HG02840 (cell line): Measurements from ENCODE around the gene ECE1.
"Not testable (repeated sequence)": the region's sequence is repeated elsewhere in the genome, so short reads cannot be mapped to it uniquely, and the experiment has no call there.

ENCODE experiments used
- ATAC-seq: cut with Tn5 transposase; IDR thresholded peaks from one replicate; pipeline ENCODE4 v1.9.1; 2021; ENCODE audit warnings: mild to moderate bottlenecking, moderate library complexity, moderate number of reproducible peaks; ENCODE audit not compliant: unreplicated experiment, low FRiP score

ECE1 gene

DNA sequence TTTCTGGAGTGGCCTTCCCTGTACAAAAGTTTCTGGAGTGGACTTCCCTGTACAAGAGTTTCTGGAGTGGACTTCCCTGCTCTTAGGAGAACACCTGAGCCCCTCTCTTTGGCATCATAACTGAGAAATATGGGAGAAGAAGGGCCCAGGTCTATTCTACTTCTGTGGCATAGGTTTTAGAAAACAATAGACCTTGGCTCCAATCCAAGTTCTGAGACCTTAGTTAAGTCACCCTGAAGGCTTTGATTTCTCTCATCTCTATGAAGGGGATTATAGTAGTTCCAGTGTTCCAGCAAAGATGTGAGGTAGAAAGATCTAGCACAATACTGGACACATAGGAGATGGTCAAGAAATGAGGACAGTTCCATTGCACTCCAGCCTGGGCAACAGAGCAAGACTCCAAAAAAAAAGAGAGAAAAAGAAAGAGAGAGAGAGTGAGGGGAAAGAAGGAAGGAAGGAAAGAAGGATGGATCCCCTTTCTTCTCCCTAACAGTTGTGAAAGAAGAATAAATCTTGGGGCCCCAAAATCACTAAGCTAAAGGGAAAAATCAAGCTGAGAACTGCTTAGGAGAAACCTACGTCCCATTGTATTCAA, 100.3 kb downstream of the ECE1 start:
- no peak for ATAC-seq

DNA sequence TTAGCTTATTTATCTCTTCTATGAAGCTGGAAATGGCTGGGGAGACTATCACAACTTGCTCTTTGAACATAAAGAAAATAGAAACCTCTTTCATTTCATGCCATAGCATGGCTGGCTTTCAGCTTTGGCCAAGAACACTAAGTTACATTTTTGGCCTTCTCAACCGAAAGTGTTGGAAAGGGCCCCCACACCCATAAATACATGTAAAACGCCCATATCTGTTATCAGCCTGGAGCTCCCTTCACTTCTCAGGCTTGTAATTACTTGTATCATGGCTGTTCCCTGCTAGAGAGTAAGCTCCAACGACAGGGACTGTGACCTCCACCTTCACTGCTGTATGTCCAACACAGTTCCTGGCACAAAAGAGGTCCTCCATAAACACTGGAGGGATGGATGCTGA, 100.8 kb downstream of the ECE1 start:
- ATAC-seq, result no peak

DNA sequence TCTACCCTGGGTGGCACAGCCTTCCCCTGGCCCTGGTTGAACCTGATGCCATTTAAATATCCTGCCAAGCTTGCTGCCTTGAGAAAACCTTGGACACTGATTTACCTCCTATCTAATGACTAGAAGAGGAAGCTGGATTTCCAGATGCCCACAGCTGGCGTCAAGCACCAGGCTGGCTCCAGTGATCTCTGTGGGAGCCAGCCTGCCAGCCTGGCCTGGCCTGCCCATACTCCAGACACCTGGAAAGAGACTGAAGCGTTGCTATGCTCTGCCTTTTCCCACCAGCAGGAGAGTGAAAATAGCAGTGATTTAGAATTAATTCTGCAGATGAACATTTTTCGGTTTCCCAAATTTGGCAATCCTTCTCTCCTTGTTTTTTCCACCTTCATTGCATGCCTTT, 102.0 kb downstream of the ECE1 start:
- ATAC-seq, result no peak

DNA sequence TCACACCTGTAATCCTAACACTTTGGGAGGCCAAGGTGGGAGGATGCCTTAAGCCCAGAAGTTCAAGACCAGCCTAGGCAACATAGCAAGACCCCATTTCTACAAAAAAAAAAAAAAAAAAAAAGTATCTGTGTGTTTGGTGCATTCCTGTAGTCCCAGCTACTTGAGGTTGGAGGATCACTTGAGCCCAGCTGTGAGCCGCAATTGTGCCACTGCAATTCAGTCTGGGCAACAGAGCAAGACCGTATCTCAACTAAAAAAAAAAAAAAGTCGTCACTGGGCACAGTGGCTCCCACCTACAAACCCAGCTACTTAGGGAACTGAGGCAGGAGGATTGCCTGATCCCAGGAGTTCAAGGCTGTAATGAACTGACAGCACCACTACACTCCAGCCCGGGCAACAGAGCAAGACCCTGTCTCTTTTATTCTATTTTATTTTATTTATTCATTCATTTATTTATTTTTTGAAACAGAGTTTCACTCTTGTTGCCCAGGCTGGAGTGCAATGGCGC, 105.0 kb downstream of the ECE1 start:
- no peak for ATAC-seq

DNA sequence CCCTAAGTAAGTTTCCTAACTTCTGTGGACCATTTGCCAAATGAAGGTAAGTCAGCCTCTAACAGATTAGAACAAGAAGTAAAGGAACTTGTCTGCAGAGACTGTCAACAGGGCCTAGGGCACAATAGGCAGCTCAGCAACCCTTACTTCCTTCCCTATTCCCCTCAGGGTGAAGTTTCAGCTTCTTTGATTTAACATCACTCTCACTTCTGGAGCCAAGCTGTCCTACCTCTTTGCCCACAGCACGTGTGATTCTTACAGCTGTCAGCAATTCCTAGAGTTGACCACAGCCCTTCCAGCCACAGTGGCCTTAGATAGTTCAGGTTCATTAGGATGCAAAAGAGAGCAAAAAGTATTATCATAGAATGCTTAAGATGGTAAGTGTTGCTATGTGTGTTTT, 106.0 kb downstream of the ECE1 start:
- no peak for ATAC-seq

DNA sequence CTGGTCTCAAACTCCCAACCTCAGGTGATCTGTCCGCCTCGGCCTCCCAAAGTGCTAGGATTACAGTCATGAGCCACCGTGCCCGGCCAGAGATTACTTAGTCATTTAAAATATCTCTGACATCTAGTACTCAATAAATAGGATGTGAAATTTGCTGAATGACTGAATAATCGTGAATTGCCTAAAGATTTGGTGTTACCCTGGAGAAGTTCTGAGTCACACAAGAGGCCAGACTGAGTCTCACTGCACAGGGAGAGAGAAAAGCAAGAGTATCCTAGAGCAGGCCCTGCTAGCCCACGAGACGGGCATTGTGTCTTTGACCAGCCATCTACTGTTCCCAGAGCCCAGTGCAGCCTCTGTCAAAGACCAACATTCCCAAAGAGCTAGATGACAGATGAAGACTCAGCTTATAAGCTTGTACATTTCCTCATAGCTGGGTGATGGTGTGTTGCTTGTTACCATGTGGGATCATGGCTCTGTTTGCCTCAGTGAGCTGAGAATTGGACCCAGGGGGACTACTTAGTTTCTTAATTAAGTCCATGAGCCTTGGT, 108.0 kb downstream of the ECE1 start:
- ATAC-seq, result no peak

DNA sequence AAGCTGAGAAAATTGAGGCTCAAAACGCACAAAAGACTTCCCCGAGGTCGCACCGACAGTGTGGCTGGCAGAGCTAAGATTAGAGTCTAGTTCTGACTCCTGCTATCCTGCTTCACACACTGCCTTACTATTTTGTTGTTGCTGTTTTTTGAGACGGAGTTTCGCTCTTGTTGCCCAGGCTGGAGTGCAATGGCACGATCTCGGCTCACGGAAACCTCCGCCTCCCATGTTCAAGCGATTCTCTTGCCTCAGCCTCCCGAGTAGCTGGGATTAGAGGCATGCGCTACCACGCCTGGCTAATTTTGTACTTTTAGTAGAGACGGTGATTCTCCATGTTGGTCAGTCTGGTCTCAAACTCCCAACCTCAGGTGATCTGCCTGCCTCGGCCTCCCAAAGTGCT, 112.0 kb downstream of the ECE1 start:
- not testable (repeated sequence) for ATAC-seq

DNA sequence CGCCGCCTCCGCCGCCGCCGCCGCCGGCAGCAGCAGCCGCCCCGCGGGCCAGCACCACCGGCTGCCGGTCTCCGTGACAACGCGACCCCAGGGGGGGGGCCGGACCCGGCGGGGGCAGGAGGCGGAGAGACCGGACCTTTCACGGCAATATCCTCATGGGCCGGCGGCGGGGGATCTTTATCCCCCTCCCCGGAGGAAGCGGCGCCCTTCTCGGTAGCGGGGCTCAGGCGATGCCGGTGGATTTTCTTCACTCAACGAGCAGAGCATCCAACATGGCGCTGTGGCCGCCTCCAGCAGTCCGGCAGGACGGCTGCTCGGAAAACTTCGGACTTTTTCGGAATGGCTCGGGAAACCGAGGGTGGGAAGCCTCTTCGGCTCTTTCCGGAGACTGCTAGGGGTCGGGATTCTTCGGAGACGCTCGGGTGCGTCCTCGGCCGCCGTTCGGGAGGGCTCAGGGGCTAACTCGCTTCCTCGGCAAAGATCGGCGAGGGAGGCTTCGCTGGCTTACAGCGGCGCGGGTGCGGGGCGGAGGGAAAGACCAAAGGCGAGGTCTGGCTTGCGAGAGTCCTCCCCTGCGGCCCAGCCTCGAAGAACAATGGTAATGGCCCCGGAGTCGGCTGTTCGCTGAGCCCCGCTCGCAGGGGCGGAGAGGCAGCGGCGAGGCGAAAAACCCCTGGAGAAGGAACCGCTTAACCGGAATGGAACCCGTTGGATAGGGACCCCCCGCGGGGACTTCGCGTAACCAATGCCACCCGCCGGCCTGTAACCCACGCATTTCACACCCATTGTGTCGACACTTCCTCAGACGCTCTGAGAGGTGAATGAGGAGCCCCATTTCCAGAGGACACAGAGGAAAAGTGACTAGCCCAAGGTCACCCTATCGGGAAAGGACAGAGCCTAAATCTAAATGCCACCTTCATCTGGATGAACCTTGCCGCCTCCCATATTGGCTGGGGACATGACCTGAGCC, 113.4 kb downstream of the ECE1 start, which contains the start of gene EIF4G3:
Gene EIF4G3 (minus strand): TSS at position 312 of the 970 bp plus-strand sequence. CDS start 174,155 bp downstream, outside the sequence.
- peak; percentile 85 for ATAC-seq

DNA sequence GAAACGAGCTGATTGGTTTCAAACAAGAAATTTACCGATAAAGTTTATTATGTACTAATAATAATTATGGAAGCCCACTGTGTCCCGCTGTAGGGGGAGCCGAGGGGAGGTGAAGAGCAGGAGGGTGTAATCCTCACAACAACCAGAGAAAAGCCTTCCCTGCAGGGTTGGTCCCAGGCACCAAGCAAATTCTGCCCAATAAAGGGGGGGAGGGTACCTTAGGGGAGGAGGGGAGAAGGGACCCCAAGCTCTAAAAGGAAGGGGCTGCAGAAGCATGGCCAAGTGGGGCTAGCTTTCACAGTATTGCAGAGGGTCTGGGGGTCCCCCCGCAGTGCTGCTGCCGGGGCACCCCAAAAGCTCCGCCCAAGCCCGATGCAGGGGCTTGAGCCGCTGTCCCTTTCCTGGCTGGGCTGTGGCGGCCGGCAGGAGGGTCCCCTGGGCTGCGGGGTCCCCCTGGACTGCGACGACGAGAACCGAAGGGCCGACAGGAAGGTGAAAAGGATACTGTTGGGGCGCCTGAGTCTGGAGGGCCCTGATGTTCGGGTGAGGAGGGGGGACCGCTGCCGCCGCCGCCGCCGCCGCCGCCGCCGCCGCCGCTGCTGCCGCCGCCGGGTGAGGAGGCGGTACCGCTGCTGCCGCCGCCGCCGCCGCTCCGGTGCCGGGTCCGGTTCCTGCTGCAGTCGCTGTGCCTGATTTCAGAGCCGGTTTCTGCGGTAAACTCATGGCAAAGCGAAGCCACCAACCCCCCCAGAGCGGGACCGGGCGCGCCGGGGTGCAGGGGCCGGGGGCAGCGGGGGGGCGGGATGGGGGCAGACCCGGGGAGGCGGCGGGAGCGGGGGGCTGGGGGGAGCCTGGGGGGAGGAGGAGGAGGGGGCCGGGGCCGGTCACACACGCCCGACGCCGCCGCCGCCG, 114.3 kb downstream of the ECE1 start:
- ATAC-seq, result peak; percentile 27

DNA sequence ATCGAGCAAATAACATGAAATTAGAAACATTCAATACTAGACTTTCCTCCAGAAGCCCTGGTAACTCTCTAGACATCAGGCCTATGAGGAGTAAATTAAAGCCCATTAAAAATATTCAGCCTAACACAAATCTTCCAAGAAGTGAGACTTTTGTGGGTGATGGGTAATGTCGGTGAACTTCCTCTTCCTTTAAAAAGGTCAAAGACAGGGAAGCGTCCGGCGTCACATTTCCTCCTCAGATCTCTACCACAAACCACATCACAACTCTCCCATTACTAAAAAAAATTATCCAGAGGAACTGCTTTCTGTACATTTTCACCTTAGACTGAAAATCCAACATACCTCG, 115.0 kb downstream of the ECE1 start:
- no peak for ATAC-seq

DNA sequence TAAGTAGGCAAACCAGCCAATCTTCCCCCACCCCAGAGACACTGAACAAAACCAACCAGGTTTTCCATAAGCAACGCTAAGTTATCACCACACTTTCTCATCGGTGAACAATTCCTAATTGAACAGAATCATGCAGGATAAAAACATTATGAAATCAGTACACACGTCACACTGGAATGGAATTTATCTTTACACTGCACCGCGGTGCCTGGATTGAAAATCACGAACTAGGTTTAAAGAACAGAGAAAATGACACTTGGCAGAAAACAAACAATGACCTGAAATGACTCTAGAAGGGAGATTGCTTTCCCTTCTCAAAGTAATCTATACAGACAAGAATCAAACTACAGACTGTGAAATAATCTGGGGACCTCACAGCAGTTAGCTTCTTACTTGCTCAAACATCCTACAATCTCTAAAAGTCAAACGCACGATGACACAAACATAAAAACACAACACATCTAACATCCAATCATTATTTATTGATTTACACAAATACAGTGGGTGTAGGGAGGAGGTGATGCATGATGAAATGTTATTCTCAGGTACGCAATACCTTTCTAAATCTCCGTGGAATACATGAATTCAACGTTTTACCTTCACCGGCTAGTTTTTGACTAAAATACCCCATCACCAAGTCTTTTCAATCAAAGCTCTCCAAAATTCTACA, 115.5 kb downstream of the ECE1 start:
- ATAC-seq, result no peak

DNA sequence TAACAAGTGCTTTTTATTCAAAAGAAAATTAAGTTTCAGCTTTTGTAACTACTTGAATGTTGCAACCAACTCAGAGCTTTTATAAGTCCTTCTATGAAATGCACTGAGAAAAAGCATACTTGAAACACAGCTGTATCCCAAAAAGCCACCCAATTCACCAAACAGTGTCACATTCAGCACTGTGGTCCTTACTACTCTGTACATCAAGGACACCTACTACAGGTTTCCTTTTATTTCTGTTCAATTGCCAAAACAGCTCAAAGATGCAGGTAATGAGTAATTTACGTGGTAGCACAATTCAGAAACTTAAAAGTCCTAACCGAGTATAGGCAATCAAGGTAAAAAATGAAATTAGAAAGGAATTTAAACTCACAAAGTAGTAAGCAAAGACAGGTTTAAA, 116.0 kb downstream of the ECE1 start:
- no peak for ATAC-seq

DNA sequence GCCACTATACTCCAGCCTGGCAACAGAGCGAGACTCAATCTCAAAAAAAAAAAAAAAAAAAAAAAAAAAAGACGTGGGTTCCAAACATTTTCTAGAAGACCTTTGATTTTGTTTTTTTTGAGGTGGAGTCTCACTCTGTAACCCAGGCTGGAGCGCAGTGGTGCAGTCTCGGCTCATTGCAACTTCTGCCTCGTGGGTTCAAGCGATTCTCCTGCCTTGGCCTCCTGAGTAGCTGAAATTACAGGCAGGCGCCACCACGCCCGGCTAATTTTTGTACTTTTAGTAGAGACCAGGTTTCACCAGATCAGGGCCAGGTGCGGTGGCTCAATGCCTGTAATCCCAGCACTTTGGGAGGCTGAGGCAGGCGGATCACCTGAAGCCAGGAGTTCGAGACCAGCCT, 117.2 kb downstream of the ECE1 start:
- ATAC-seq, result not testable (repeated sequence)

DNA sequence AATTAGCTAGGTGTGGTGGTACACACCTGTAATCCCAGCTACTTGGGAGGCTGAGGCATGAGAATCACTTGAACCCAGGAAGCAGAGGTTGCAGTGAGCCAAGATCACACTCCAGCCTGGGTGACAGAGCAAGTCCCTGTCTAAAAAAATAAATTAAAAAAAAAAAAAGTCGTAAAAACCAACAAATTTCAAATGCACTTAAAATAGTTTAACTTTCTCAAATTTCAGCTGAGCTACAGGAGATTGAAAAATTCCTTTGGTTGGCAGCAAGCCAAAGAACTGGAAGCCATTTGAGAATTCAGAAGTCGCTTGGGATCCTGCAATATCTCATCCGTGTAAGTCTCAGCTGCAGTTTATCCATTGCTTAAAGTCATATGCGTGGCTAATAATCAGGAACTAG, 119.4 kb downstream of the ECE1 start:
- ATAC-seq, result not testable (repeated sequence)

DNA sequence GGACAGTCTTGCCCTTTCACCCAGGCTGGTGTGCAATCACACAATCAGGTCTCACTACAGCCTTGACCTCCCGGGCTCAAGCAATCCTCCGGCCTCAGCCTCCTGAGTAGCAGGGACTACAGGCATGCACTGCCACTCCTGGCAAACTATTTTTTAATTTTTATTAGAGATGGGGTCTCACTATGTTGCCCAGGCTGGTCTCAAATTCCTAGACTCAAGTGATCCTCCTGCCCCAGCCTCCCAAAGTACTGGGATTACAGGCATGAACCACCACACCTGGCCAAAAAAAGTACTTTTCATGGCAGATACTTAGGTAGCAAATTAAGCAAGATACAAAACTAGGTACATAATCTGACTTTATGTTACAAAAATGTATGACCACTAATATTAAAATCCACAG, 121.8 kb downstream of the ECE1 start:
- no peak for ATAC-seq
